Measurements from ENCODE around the gene CALM3. TPM values are rescaled to one million over a fixed set of nuclear protein-coding genes. Genes with fewer than 3 reads are reported as not detected.

CALM3 gene
- total and polyA plus RNA-seq, 2 donors (not counting 3 experiments of a cell fraction or from before 2014, with no cell fraction given): 305 to 425 TPM

- H3K27ac ChIP-seq (ENCODE audit: insufficient read depth, low read depth, low read length): no peak overlapping the region
- no peaks in the 10 kb centered on the region for H3K79me2 ChIP-seq (ENCODE audit: control insufficient read depth, insufficient read depth, low read length)
- no peak overlapping the region for H2AFZ ChIP-seq (ENCODE audit: low read depth, low read length)
- peaks cover 0 to 3% of the 10 kb centered on the region in 2 experiments for H3K27me3 ChIP-seq (ENCODE audit: control insufficient read depth in 2 of 2, insufficient read depth in 2 of 2, low read length in 2 of 2)
- no peaks in the 10 kb centered on the region for H3K4me1 ChIP-seq (ENCODE audit: control insufficient read depth, extremely low read depth, insufficient read depth, low read length)
- no peaks in the 10 kb centered on the region for H3K9me3 ChIP-seq (replicated peaks; ENCODE audit: control insufficient read depth, insufficient read depth, low read length)
- dilution Hi-C loops (cut with MboI; ENCODE audit: extremely low pct_ligation_motif_present, low sequenced_read_pairs) (no loop called here), intact Hi-C loops (cut with micrococcal nuclease) (no loop called here)
- H3K9me1 ChIP-seq (replicated peaks; ENCODE audit: control insufficient read depth, extremely low read depth, insufficient read depth, low read length): no peaks in the 10 kb centered on the region
- DNase-seq (ENCODE audit: low read depth, low spot score) (no peak), FAIRE-seq (no peak)
- H3K4me2 ChIP-seq (ENCODE audit: insufficient read depth, low read length): no peak overlapping the region
- no peak overlapping the region for H3K4me3 ChIP-seq (replicated peaks in 1 of 3; ENCODE audit: insufficient read depth in 1 of 3, low read depth in 1 of 3, low read length in 3 of 3)
- no peaks in the 10 kb centered on the region for H4K20me1 ChIP-seq (replicated peaks; ENCODE audit: control insufficient read depth, extremely low read depth, insufficient read depth, low read length)
- ChIA-PET POLR2A (no interaction called here), CTCF (interaction anchor here (0.6 to 1.6 kb wide), 4 partner anchors 10 to 66 kb away, joined by 3 read pairs; no protein-coding TSS in a partner anchor)
- no TSS peak for BruUV-seq (replicated peaks)
- H3K36me3 ChIP-seq (ENCODE audit: control insufficient read depth in 2 of 2, extremely low read depth in 1 of 2, insufficient read depth in 2 of 2, low read length in 2 of 2): no peaks in the 10 kb centered on the region
- no peak for TF ChIP-seq CTCF (IDR thresholded peaks at IDR 0.05; ENCODE audit: extremely low read depth in 1 of 2, insufficient read depth in 1 of 2, low read depth in 1 of 2, low read length in 2 of 2)
- TF ChIP-seq GATA2 (IDR thresholded peaks at IDR 0.05; ENCODE audit: insufficient read depth, insufficient read length, low read depth, low read length): no peak
- no peak for TF ChIP-seq EZH2 (IDR thresholded peaks at IDR 0.05; ENCODE audit: borderline replicate concordance, low read depth, low read length, severe bottlenecking)
- no peak for TF ChIP-seq JUN (IDR thresholded peaks at IDR 0.05; ENCODE audit: borderline replicate concordance, insufficient read depth, insufficient read length, low read depth)
- no peak for TF ChIP-seq MYC (IDR thresholded peaks at IDR 0.05; ENCODE audit: low read depth, low read length)
- TF ChIP-seq POLR2AphosphoS5 (IDR thresholded peaks at IDR 0.05; ENCODE audit: insufficient read depth, low read depth, low read length): no peak
- no peak for TF ChIP-seq FOS (IDR thresholded peaks at IDR 0.05; ENCODE audit: borderline replicate concordance, insufficient read depth, low read length)
- TF ChIP-seq POLR2A (IDR thresholded peaks at IDR 0.05; ENCODE audit: low read depth, low read length): no peak
- no peak for TF ChIP-seq MAX (IDR thresholded peaks at IDR 0.05; ENCODE audit: insufficient read depth, insufficient read length)
- H3K9ac ChIP-seq (replicated peaks; ENCODE audit: extremely low read depth, insufficient read depth, low read length): no peak overlapping the region
Observed at GRCh38 chr19:46596008-46596407, 5.1 kb upstream of the CALM3 start.
